NCI-H526 treated with DMSO at 0.1 percent for 48 hours (cell line): Measurements from ENCODE around the gene FOCAD.

ENCODE experiments used
- DNase-seq: peaks from one replicate; lab custom pipeline; 2025; lab: John Stamatoyannopoulos, UW

The FOCAD gene

DNA sequence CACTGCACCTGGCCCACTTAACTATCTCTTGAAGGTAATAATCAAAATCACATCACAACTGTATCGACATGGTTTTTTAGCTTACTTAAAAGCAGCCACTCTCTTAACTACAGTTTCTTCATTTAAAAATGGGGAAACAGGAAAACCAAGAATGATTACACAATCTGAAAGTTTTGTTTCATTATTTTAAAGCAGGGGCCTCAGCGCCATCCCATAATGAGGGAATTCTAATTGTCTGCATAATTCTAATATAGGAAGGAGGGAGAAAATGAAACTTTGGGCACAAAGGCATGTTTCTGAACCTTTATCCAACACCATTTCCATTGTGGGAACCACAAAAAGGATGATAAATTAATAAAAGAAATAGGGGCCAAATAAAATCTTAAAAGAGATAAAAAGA lies 339.8 kb downstream of the FOCAD start:
- DNase-seq = no peak

- no peak for DNase-seq
Observed at GRCh38 chr9:21027295-21027694, 343.2 kb downstream of the FOCAD start.

DNA sequence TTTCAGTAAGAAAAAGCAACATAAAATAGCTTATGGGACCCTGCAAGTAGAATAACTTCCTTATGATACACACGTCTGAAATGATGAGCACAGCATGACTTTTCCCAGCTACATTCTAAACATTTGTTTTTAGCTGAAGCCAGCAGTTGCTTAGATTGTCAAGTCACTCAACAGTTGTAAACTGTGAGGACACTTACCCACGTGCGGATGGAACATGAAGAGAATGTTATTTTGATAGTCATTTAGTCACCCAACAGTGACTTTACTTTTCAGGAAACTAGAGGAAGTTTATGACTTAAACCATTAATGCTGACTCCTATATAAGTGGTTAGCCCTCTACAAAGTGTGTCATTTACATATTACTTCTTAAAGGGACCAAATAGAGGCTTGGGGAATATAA lies 344.4 kb downstream of the FOCAD start:
- DNase-seq = no peak

DNA sequence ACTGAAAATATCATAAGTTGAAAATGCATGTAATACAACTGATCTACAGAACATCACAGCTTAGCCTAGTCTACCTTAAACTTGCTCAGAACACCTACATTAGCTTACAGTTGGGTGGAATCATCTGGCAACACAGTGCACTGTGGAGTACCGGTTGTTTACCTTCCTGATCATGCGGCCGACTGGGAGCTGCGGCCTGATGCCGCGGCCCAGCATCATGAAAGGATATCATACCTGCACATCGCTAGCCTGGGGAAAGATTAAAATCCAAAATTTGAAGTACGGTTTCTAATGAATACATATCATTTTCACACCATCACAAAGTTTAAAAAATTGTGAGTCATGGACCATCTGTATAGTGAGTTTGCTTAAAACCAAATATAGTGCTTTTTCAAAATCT lies 345.6 kb downstream of the FOCAD start:
- DNase-seq = no peak

GRCh38 chr9:21030389-21031035 lies 346.5 kb downstream of the FOCAD start:
- DNase-seq = no peak

- DNase-seq = peak; percentile 23
Observed at GRCh38 chr9:21031091-21031807, 347.2 kb downstream of the FOCAD start, which contains the start of gene HACD4. Gene HACD4 (minus strand): TSS chr9:21031640. CDS start chr9:21031590, 50 bp downstream.

DNA sequence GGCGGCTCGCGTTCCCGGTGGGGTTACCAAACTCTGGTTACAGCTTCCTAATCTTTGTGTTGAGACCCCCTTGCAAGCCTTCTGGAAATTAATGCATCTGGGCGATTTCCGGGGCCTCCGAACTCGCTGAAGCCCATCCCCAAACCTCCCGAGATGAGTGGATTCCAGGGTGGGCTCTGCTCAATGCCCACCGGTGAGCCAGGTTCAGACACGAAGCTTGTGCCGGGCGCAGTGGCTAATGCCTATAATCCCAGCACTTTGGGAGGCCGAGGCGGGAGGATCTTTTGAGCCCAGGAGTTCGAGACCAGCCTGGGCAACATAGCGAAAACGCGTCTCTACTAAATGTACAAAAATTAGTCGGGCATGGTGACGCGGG lies 347.7 kb downstream of the FOCAD start:
- no peak for DNase-seq

- DNase-seq = no peak
Observed at GRCh38 chr9:21037278-21037677, 353.2 kb downstream of the FOCAD start.

GRCh38 chr9:21039302-21039701 lies 355.2 kb downstream of the FOCAD start:
- DNase-seq = no peak

DNA sequence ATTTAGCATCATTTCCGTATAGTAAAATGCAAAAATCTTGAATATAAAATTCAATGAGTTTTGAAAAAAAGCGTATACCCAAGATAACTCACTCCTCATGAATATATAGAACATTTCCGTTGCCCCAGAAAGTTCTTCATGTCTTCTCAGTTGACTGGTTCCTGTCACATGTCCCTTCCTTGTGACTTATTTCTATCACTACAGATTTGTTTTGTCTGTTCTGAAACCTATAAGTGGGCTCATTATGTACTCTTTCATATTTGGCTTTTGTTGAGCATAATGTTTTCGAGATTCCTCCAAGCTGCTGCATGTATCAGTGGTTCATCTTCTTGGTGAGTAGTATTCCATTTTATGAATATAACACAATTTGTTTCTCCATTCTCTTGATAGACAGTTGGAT lies 358.4 kb downstream of the FOCAD start:
- no peak for DNase-seq

- DNase-seq = no peak
Observed at GRCh38 chr9:21043841-21044240, 359.8 kb downstream of the FOCAD start.
